AG04449 (cell line): ENCODE data around the gene KCNQ1.

Experiments
- CTCF ChIA-PET: fragments of 350-600 bp; formaldehyde crosslinking; extraction: SDS; loops from one replicate; lab custom pipeline; 2021; ENCODE audit warnings: antibody characterized with exemption; lab: Yijun Ruan, JAX
- POLR2A ChIA-PET: fragments of 400-600, 350-600 bp; formaldehyde crosslinking; extraction: SDS; loops from one replicate; lab custom pipeline; 2020; ENCODE audit warnings: antibody characterized with exemption, inconsistent platforms; lab: Yijun Ruan, JAX
- DNase-seq: peaks from one replicate; pipeline ENCODE4 v3.0.0-alpha.2; 2010; ENCODE audit warnings: low read depth, low spot score
- H3K4me3 ChIP-seq: 2 replicates; pipeline ENCODE4 v1.5.1; 2011; ENCODE audit warnings: low read depth, mild to moderate bottlenecking, control low read depth, low read length
- CTCF ChIP-seq: IDR thresholded peaks from one replicate; pipeline ENCODE4 v1.5.1; 2011; ENCODE audit warnings: mild to moderate bottlenecking, moderate library complexity, low read length, control low read depth, inconsistent platforms; ENCODE audit not compliant: insufficient read depth; ENCODE audit errors: missing control alignments

The KCNQ1 gene

DNA sequence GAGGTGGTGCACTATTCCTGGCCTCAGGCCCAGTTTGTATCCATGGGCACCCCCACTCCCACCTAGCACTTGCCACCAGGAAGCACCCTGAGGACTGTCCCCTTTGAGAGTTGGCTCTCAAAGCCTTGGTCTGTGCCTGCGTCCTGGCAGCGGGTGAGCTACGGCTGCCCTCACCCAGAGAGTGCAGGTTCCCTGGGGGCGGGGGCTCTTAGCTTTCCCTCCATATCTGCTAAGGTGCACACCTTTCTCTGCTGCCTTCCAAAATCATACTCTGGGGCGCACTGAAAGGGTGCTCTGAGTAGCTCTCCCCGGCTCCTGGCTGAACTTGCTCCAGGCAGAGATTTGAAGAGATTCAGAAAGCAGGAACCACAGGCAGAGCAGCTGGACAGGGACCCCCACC is 7.1 kb downstream of the KCNQ1 start:
- no peak for DNase-seq
- ChIA-PET CTCF (no interaction called here), POLR2A (no interaction called here)
- TF ChIP-seq CTCF = no peak
- no peak overlapping the region for H3K4me3 ChIP-seq

GRCh38 chr11:2452321-2453012 is 7.7 kb downstream of the KCNQ1 start:
- no peak for TF ChIP-seq CTCF
- ChIA-PET POLR2A (no interaction called here), CTCF (no interaction called here)
- no peak for DNase-seq
- no peak overlapping the region for H3K4me3 ChIP-seq

DNA sequence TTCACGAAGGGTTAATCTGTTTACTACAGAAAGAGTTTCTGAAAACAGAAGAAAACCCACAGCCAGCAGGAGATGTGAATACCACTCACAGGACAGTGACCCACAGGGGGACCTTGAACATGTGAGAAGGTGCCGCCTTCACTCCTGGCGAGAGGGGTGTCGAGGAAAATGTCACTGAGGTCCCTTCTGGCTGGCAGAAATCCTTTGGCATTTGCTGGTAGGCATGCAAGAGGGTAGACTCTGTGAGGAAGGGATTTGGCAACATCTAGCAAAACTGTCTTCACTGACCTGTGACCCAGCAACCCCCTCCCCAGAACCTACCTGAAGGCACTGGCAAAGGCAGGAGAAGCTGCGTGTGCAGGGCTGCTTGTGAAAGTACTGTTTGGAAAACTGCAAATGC is 8.6 kb downstream of the KCNQ1 start:
- ChIA-PET POLR2A (no interaction called here), CTCF (no interaction called here)
- no peak for TF ChIP-seq CTCF
- DNase-seq = no peak
- H3K4me3 ChIP-seq = no peak overlapping the region

GRCh38 chr11:2458321-2458720 is 13.5 kb downstream of the KCNQ1 start:
- CTCF ChIA-PET = no interaction called here
- DNase-seq = no peak
- H3K4me3 ChIP-seq = no peak overlapping the region
- POLR2A ChIA-PET = no interaction called here
- TF ChIP-seq CTCF = no peak

GRCh38 chr11:2459016-2459725 is 14.4 kb downstream of the KCNQ1 start:
- TF ChIP-seq CTCF = no peak
- CTCF ChIA-PET = interaction anchor here (1.2 kb wide), 1 partner anchor 74 kb away, joined by 3 read pairs; no protein-coding TSS in a partner anchor
- POLR2A ChIA-PET = no interaction called here
- H3K4me3 ChIP-seq = no peak overlapping the region
- DNase-seq = no peak

- no peak overlapping the region for H3K4me3 ChIP-seq
- no peak for DNase-seq
- POLR2A ChIA-PET = no interaction called here
- CTCF ChIA-PET = interaction anchor here (1.2 kb wide), 1 partner anchor 73 kb away, joined by 3 read pairs; no protein-coding TSS in a partner anchor
- no peak for TF ChIP-seq CTCF
These were observed 15.2 kb downstream of the KCNQ1 start for GRCh38 chr11:2459796-2460531.
